Measurements from ENCODE around the gene PRKAR2B.

DNA sequence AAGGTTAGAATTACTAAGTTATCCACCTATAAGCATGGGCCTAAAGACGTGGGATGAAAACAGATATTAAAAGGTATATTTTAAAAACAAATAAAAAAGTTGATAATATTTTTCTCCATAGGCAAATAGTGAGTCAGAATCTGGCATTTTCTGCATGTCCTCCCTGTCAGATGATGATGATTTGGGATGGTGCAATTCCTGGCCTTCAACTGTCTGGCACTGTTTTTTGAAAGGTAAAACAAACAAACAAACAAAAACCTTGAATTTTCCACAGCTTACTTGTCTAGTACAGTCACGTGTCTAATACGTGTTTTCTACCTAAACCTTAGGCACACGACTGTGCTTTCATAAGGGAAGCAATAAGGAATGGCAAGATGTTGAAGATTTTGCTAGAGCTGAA is 141.7 kb downstream of the PRKAR2B start:
- TF ChIP-seq CTCF (IDR thresholded peaks at IDR 0.05), result no peak
- no peak for TF ChIP-seq POLR2A (IDR thresholded peaks at IDR 0.05)

Data from Peyer's patch (tissue), 4 donors.